NOMO-1 (cell line): Measurements from ENCODE around the gene LHFPL2.

Experiments
- DNase-seq, 2 experiments: peaks; one replicate each; lab custom pipeline; 2025; ENCODE audit not compliant: unreplicated experiment in 2 of 2; lab: John Stamatoyannopoulos, UW

Gene LHFPL2

DNA sequence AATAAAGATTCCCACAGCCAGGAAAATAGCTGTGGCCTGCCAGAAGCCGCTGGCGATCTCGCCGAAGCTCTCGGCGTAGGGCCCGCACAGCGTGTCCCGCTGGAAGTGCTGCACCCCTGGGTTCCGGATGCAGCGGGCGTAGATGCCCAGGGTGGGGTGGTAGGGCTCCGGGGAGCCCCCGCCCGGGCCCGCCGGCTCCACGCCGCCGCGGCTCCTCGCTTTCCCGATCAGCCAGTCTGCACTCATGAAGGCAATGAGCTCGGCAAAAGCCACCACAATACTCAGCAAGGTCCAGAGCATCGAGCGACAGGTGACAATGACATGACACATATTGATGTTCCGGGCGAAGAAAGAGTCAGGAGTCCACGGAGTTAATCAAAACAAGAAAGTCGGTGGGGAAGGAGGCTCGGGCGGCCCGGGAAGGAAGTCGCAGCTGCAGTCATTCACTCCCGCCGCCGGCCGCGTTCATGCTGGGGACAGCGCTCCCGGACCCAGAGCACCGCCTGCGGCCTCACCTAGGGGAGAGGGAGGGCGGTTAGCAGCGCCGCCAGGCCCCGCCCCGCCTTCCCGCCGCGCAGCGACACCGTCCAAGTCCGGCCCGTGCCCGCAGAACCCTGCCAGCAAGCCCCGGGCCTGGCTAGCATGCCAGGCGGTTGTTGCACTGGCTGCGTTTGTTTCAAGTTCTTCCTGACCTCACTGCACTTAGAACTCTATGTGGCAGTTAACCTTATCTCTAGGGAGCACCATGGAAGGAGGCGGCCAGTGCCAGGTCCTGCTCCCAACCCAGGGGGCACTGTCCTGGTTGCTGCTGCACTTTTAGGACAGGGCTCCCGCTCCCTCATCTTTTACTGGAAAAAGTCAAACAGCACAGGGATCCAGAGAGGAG is 138.4 kb downstream of the LHFPL2 start:
- DNase-seq = no peak

GRCh38 chr5:78509145-78509865 is 139.3 kb downstream of the LHFPL2 start:
- DNase-seq = no peak

DNA sequence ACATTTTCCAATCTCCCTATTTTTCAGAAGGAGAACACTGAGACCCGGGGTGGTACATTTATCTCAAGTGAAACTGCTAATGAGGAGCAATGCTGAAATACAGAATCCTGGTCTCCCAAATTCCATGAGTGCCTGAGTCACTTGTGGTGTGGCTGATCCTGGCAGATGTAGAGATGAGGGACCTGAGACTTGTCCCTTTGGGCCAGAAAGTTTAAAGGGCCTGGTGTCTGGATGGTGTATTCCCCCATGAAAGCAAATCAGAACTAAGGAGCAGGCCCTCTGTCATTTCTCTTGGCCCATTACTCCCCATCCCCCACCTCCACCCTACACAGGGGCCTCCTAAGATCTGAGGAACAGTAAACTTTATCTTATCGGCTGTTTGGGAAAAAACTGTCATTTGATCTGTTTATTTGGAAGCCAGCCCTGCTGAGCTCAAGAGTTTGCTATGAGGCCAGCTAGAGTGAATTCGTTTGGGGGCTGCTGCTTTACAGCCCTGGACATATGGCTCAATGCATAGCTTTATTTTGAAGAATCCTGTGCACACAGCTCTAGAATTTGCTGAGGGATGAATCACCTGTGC is 140.3 kb downstream of the LHFPL2 start:
- DNase-seq = no peak

DNA sequence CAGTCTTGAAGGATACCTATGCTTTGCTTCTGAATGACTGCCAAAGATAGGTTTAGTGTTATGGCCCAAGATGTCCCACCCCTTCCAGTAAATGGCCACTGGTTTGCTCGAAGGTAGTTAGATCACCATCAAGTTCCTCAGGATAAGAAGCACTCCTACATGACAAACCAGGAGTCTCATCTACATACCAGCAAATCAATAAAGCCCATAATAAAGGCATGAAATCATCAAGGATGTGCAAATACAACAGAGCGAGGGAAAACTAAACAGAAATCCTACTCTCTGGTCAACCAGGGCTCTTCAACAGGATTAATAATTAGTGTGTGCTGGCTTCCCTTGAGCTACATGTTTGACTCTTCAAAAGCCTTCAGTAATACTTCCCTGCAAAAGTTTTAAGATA is 141.0 kb downstream of the LHFPL2 start:
- DNase-seq = no peak

GRCh38 chr5:78506261-78507024 is 142.1 kb downstream of the LHFPL2 start:
- no peak for DNase-seq

- DNase-seq = no peak
Observed at GRCh38 chr5:78505860-78506259, 142.7 kb downstream of the LHFPL2 start.

DNA sequence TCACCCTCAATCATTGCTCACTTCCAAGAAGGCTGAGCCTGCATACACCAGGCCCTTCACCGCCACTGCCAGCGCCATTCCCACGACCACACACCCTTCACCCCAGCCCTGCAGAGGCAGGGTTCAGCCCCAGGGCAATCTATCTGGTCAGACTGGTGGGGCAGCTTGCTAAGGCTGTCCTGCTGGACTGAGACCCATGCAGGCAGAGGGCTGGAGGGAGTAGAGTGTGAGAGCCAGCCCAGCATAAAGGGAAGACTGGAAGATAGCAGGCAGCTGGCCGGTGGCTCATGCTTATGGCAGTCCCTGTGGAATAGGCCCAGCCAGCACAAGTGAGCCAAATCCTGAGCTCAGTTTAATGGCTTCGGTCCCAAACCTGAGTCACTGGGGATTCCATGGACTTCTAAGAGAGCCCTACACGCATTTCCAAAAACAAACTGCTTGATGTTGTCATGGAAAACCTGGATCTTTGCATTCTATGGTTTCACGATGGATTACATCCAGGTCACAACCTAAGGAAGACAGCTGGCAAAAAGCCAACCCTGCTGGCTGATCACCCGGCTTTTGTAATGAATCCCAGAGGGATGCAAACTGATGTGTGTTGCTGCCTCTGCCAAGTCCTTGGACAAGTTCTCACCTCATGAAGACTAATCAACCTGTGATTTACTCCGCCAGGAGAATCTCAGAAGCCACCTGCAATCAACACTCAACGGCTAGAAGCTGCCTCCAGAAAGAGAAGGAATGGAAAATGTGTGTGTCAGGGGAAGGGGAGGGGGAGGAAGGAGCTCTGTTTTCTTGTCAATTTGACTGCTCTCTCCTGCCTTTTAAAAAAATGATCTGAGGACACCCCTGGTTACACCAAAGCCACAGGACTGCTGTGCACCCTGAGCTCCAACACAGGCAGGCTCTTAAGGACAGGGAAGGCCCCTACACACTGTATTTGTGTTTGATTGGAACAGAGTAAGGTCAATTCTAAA is 143.6 kb downstream of the LHFPL2 start:
- no peak for DNase-seq

- DNase-seq = no peak
Observed at GRCh38 chr5:78503958-78504653, 144.5 kb downstream of the LHFPL2 start.

- peak in 1 of 2 experiments; percentile 41 for DNase-seq
Observed at GRCh38 chr5:78501411-78502352, 146.9 kb downstream of the LHFPL2 start.

GRCh38 chr5:78500871-78501270 is 147.7 kb downstream of the LHFPL2 start:
- DNase-seq = no peak

- DNase-seq = no peak
Observed at GRCh38 chr5:78500028-78500427, 148.5 kb downstream of the LHFPL2 start.

- DNase-seq = no peak
Observed at GRCh38 chr5:78499485-78499884, 149.1 kb downstream of the LHFPL2 start.

DNA sequence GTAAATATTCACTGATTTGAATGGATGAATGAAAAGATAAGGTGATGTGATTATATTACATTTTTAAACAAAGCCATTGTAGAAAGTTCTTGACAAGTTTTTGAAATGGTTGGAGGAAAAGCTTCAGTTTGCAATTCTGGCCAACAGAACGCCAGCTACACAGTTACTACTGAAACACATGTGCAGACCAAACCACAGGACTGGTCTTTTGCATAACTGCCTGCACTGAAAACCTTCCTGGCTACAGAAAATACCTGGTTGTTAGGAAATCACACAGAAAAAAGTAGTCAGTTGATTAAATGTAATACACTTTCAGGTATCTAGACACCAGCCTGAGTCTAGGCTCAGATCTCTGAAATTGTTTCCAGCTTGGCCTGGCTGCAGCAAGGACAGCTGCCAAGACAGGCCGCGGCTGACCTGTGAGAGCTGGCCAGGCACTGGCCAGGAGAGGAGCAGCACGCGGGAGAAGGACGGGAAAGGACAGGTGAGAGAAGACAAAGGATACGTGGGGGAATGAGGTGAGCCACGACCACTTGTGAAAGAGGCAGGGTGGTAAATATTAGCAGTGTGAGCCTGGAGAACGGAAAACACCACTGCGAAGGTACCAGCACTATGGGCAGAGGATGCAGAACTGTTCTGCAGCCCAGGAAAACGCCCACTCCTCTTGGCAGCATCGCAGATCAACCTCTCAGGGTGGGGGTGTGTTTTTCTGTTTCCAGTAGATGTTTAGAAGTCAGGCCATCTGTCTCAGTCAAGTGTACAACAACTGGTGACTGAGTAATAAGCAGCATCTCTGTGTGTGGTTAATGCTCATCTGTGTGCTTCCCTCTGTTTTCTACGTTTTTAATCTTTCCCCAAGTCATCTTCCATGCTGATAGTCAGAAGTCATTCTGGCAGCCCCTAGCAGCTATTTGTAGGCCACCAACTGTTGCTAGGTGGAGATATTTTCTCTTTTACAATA is 150.7 kb downstream of the LHFPL2 start:
- no peak for DNase-seq

DNA sequence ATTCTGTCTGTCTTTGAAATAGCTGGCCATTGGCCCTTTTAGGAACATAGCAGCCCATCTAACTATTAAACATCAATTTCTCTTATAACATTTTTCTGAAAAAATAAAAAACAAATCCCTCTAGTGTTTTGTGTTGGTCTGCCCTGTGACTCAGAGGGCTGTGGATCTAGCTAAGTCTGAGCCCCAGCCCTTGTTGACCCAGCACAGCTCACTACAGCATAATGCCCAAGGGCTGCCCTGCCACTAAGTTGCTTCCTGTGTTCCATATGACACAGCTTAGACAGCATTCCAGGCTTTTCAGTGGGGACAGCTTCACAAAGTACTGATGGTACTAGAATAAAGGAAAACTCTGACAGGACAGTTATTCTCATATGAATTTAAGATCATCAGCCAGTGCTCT is 152.2 kb downstream of the LHFPL2 start:
- no peak for DNase-seq

DNA sequence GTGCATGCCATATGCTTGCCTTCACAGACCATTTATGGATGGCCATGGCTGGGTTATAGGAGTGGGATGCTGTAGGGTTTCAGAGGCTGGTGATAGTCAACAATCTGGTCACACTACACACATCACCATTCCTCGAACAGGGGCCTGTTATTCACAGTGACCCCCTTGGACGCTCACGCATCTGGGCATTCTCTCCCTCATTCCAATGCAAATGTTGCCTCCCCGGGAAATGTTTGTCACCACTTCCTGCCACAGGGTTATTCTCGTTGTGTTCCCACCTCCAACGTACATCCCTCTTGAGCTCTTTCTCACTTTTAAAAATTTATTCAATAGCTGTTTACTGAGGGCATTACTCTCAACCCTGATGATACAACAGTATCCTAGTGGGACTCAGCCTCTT is 152.8 kb downstream of the LHFPL2 start:
- DNase-seq = no peak

- DNase-seq = no peak
Observed at GRCh38 chr5:78492650-78493049, 155.9 kb downstream of the LHFPL2 start.

- no peak for DNase-seq
Observed at GRCh38 chr5:78492224-78492623, 156.3 kb downstream of the LHFPL2 start.
